Mononuclear cell (primary cell): ENCODE measurements around the gene DNAH8. TPM values are rescaled to one million over a fixed set of nuclear protein-coding genes. Genes with fewer than 3 reads are reported as not detected.
"Not testable (repeated sequence)": the region's sequence is repeated elsewhere in the genome, so short reads cannot be mapped to it uniquely, and the experiment has no call there.

Experiments
- H3K27me3 ChIP-seq: 2 replicates; pipeline ENCODE4 v1.6.0; 2011; ENCODE audit warnings: low read length, control low read depth; ENCODE audit not compliant: insufficient read depth
- H3K4me1 ChIP-seq: 2 replicates; pipeline ENCODE4 v1.5.1; 2011; ENCODE audit warnings: mild to moderate bottlenecking, low read length, control low read depth; ENCODE audit not compliant: insufficient read depth
- H3K4me3 ChIP-seq: 2 replicates; pipeline ENCODE4 v1.5.1; 2011; ENCODE audit warnings: mild to moderate bottlenecking, low read length, moderate library complexity
- H3K9me3 ChIP-seq: 2 replicates; pipeline ENCODE4 v1.5.1; 2011; ENCODE audit warnings: low read depth, mild to moderate bottlenecking, control low read depth, low read length
- total RNA-seq: library from RNA; depleted of rRNA; stranded (reverse); fragments of >200 nt; gene quantifications from one replicate; pipeline ENCODE4 v1.2.3, GENCODE V29; 2012

The DNAH8 gene
- total RNA-seq, 1 donor = 0.10 TPM

GRCh38 chr6:38786486-38786885 is 71.4 kb downstream of the DNAH8 start:
- H3K9me3 ChIP-seq = no peaks in the 10 kb centered on the region
- H3K4me1 ChIP-seq = no peaks in the 10 kb centered on the region
- no peak overlapping the region for H3K4me3 ChIP-seq
- peaks cover 6% of the 10 kb centered on the region for H3K27me3 ChIP-seq

- Histone ChIP-seq H3K27me3 (peaks cover 6% of the 10 kb centered on the region), H3K4me3 (no peak overlapping the region), H3K4me1 (no peaks in the 10 kb centered on the region), H3K9me3 (no peaks in the 10 kb centered on the region)
Measured at GRCh38 chr6:38789256-38789655, 74.1 kb downstream of the DNAH8 start.

GRCh38 chr6:38792356-38792755 is 77.2 kb downstream of the DNAH8 start:
- Histone ChIP-seq H3K4me3 (no peak overlapping the region), H3K9me3 (no peaks in the 10 kb centered on the region), H3K27me3 (no peaks in the 10 kb centered on the region), H3K4me1 (no peaks in the 10 kb centered on the region)

- no peak overlapping the region for H3K4me3 ChIP-seq
- H3K4me1 ChIP-seq = no peaks in the 10 kb centered on the region
- no peaks in the 10 kb centered on the region for H3K9me3 ChIP-seq
- H3K27me3 ChIP-seq = no peaks in the 10 kb centered on the region
Measured at GRCh38 chr6:38794682-38795081, 79.6 kb downstream of the DNAH8 start.

- no peak overlapping the region for H3K4me3 ChIP-seq
Measured at GRCh38 chr6:38796006-38796405, 80.9 kb downstream of the DNAH8 start.

GRCh38 chr6:38796437-38796836 is 81.3 kb downstream of the DNAH8 start:
- not testable (repeated sequence) for H3K4me3 ChIP-seq, H3K4me1 ChIP-seq, H3K9me3 ChIP-seq, H3K27me3 ChIP-seq

More at GRCh38 chr6:38796006-38796405, 80.9 kb downstream of the DNAH8 start:
- Histone ChIP-seq H3K27me3 (peaks cover 3% of the 10 kb centered on the region), H3K4me1 (no peaks in the 10 kb centered on the region), H3K9me3 (no peaks in the 10 kb centered on the region)

GRCh38 chr6:38796850-38797249 is 81.7 kb downstream of the DNAH8 start:
- Histone ChIP-seq H3K9me3 (no peaks in the 10 kb centered on the region), H3K4me3 (no peak overlapping the region), H3K4me1 (no peaks in the 10 kb centered on the region), H3K27me3 (peaks cover 3% of the 10 kb centered on the region)

- Histone ChIP-seq H3K4me1 (no peaks in the 10 kb centered on the region), H3K27me3 (peaks cover 3% of the 10 kb centered on the region), H3K4me3 (no peak overlapping the region), H3K9me3 (no peaks in the 10 kb centered on the region)
Measured at GRCh38 chr6:38797391-38797790, 82.3 kb downstream of the DNAH8 start.

- no peaks in the 10 kb centered on the region for H3K9me3 ChIP-seq
- no peaks in the 10 kb centered on the region for H3K4me1 ChIP-seq
- no peak overlapping the region for H3K4me3 ChIP-seq
- H3K27me3 ChIP-seq = peaks cover 3% of the 10 kb centered on the region
Measured at GRCh38 chr6:38799529-38800184, 84.5 kb downstream of the DNAH8 start.

- H3K9me3 ChIP-seq = no peaks in the 10 kb centered on the region
- peaks cover 3% of the 10 kb centered on the region for H3K27me3 ChIP-seq
- H3K4me1 ChIP-seq = no peaks in the 10 kb centered on the region
- H3K4me3 ChIP-seq = no peak overlapping the region
Measured at GRCh38 chr6:38801305-38801704, 86.2 kb downstream of the DNAH8 start.

- no peak overlapping the region for H3K4me3 ChIP-seq
- H3K27me3 ChIP-seq = peaks cover 3% of the 10 kb centered on the region
- no peaks in the 10 kb centered on the region for H3K9me3 ChIP-seq
- H3K4me1 ChIP-seq = no peaks in the 10 kb centered on the region
Measured at GRCh38 chr6:38802497-38802896, 87.4 kb downstream of the DNAH8 start.

- Histone ChIP-seq H3K9me3 (no peaks in the 10 kb centered on the region), H3K4me3 (no peak overlapping the region), H3K27me3 (peaks cover 3% of the 10 kb centered on the region), H3K4me1 (no peaks in the 10 kb centered on the region)
Measured at GRCh38 chr6:38803129-38803528, 88.0 kb downstream of the DNAH8 start.

GRCh38 chr6:38804358-38804757 is 89.2 kb downstream of the DNAH8 start:
- no peaks in the 10 kb centered on the region for H3K4me1 ChIP-seq
- no peaks in the 10 kb centered on the region for H3K9me3 ChIP-seq
- H3K27me3 ChIP-seq = peaks cover 3% of the 10 kb centered on the region
- no peak overlapping the region for H3K4me3 ChIP-seq

GRCh38 chr6:38805127-38805655 is 90.1 kb downstream of the DNAH8 start:
- Histone ChIP-seq H3K27me3 (no peaks in the 10 kb centered on the region), H3K4me1 (no peaks in the 10 kb centered on the region), H3K9me3 (no peaks in the 10 kb centered on the region), H3K4me3 (no peak overlapping the region)

GRCh38 chr6:38805692-38806091 is 90.6 kb downstream of the DNAH8 start:
- H3K4me3 ChIP-seq = no peak overlapping the region
- no peaks in the 10 kb centered on the region for H3K9me3 ChIP-seq
- no peaks in the 10 kb centered on the region for H3K4me1 ChIP-seq
- no peaks in the 10 kb centered on the region for H3K27me3 ChIP-seq

- Histone ChIP-seq H3K9me3 (no peaks in the 10 kb centered on the region), H3K4me3 (no peak overlapping the region), H3K27me3 (no peaks in the 10 kb centered on the region), H3K4me1 (no peaks in the 10 kb centered on the region)
Measured at GRCh38 chr6:38806271-38806670, 91.2 kb downstream of the DNAH8 start.
